Coronary artery (tissue), 2 donors: ENCODE measurements around the gene ATP2B3.

Experiments
- DNase-seq: peaks from one replicate; pipeline ENCODE4 v3.0.0-alpha.2; 2017; ENCODE audit warnings: low spot score
- H3K27ac ChIP-seq, 2 donors: fragments of 200-600 bp; sonication (generic); one replicate each; pipeline ENCODE4 v1.5.1; 2016 to 2019
- H3K4me3 ChIP-seq: fragments of 200-600 bp; sonication (generic); 2 replicates; pipeline ENCODE4 v1.5.1; 2016; ENCODE audit warnings: mild to moderate bottlenecking, moderate library complexity
- CTCF ChIP-seq: fragments of 200-600 bp; sonication (generic); IDR thresholded peaks from one replicate; pipeline ENCODE4 v1.5.1; 2019; ENCODE audit warnings: antibody characterized with exemption

ATP2B3 gene

GRCh38 chrX:153521034-153521433 is 3.6 kb downstream of the ATP2B3 start:
- no peak for TF ChIP-seq CTCF
- Histone ChIP-seq H3K27ac (no peak overlapping the region), H3K4me3 (no peak overlapping the region)
- DNase-seq = no peak

GRCh38 chrX:153522259-153522658 is 4.8 kb downstream of the ATP2B3 start:
- Histone ChIP-seq H3K27ac (no peak overlapping the region), H3K4me3 (no peak overlapping the region)
- no peak for DNase-seq
- TF ChIP-seq CTCF = no peak

GRCh38 chrX:153523269-153523668 is 5.8 kb downstream of the ATP2B3 start:
- Histone ChIP-seq H3K4me3 (no peak overlapping the region), H3K27ac (no peak overlapping the region)
- TF ChIP-seq CTCF = no peak
- DNase-seq = no peak

- no peak overlapping the region for H3K4me3 ChIP-seq
- no peak for DNase-seq
- H3K27ac ChIP-seq = no peak overlapping the region
- no peak for TF ChIP-seq CTCF
Measured at GRCh38 chrX:153524234-153524633, 6.8 kb downstream of the ATP2B3 start.

- DNase-seq = no peak
- Histone ChIP-seq H3K27ac (no peak overlapping the region), H3K4me3 (no peak overlapping the region)
- TF ChIP-seq CTCF = no peak
Measured at GRCh38 chrX:153525451-153525850, 8.0 kb downstream of the ATP2B3 start.

GRCh38 chrX:153526042-153526441 is 8.6 kb downstream of the ATP2B3 start:
- Histone ChIP-seq H3K4me3 (no peak overlapping the region), H3K27ac (no peak overlapping the region)
- TF ChIP-seq CTCF = no peak
- DNase-seq = no peak

- no peak for TF ChIP-seq CTCF
Measured at GRCh38 chrX:153526801-153527200, 9.4 kb downstream of the ATP2B3 start.

More at GRCh38 chrX:153526801-153527200, 9.4 kb downstream of the ATP2B3 start:
- no peak overlapping the region for H3K27ac ChIP-seq
- no peak for DNase-seq
- no peak overlapping the region for H3K4me3 ChIP-seq
